Measurements from ENCODE around the gene LIPC.

Gene LIPC

DNA sequence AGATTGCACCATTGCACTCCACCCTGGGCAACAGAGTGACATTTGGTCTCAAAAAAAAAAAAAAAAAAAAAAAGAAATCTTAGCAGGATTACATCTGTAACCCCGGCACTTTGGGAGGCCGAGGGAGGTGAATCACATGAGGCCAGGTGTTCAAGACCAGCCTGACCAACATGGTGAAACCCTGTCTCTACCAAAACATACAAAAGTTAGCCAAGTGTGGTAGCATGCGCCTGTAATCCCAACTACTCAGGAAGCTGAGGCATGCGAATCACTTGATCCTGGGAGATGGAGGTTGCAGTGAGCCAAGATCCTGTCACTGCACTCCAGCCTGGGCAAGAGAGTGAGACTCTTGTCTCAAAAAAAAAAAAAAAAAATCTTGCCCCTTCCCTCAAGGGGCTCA is 40.4 kb downstream of the LIPC start:
- DNase-seq (ENCODE audit: low read depth in 4 of 4, low spot score in 1 of 4) = no peak

DNA sequence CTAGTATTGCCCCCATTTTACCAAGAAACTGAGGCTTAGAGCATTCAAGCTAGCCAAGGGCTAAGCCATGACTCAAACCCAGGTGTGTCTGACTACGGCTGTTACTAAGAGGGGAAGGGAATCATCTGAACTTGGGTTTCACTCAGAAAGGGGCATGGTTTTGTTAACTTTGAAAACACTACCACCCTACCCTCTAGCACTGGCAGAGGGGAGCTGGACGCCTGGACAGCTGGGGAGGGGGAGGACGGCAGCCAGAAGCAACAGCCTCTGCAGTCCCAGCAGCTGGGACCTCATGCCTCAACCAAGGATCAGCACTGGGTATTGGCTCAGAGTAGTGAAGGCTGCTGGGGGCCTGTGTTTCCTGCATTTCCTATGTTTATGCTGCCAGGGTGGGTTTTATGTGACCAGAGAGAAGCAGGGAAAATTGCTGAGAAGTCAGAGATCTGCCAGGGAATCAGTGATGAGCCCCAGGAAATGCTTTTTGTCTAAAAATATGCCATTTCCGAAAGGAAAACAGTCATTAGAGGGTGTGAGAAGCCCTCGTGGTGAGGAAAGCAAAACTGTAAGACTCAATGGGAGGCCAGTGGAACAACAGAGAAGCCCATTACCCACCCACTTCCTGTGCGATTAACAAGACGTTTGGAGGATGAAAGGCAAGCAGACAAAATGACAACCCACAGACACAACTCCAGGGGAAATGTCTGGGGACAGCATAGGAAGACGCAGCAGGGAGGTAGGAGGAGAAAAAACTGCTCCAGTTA is 41.2 kb downstream of the LIPC start:
- no peak for DNase-seq (ENCODE audit: low read depth in 4 of 4, low spot score in 1 of 4)

GRCh38 chr15:58473724-58474123 is 41.9 kb downstream of the LIPC start:
- DNase-seq (ENCODE audit: low read depth in 4 of 4, low spot score in 1 of 4) = no peak

DNA sequence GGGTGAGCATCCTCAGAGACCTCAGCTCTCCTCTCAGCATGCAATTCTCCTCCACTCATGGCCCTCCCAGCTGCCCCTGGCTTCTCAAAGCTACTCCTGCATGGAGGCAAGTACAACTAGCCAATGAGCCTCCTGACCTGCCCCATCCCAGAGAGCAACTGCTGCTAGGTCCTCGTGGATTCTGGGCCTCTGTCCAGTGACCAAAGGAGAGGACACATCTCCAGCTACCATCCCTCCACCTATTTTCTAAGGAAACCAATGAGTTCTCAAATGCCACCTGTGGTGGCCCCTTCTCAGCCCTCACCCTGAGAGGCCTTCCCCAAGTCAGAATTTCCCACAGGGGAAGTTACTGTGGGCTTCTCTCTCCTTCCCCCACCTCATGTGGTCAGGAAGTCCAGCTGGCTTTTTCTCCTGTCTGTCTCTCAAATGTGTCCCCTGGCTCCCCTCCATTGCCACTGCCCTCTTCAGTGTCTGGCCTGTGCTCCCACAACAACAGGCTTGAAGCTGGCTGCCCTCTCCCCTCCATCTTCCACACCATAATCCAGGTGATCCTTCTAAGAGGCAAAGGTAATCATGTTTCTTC is 43.0 kb downstream of the LIPC start:
- no peak for DNase-seq (ENCODE audit: low read depth in 4 of 4, low spot score in 1 of 4)

DNA sequence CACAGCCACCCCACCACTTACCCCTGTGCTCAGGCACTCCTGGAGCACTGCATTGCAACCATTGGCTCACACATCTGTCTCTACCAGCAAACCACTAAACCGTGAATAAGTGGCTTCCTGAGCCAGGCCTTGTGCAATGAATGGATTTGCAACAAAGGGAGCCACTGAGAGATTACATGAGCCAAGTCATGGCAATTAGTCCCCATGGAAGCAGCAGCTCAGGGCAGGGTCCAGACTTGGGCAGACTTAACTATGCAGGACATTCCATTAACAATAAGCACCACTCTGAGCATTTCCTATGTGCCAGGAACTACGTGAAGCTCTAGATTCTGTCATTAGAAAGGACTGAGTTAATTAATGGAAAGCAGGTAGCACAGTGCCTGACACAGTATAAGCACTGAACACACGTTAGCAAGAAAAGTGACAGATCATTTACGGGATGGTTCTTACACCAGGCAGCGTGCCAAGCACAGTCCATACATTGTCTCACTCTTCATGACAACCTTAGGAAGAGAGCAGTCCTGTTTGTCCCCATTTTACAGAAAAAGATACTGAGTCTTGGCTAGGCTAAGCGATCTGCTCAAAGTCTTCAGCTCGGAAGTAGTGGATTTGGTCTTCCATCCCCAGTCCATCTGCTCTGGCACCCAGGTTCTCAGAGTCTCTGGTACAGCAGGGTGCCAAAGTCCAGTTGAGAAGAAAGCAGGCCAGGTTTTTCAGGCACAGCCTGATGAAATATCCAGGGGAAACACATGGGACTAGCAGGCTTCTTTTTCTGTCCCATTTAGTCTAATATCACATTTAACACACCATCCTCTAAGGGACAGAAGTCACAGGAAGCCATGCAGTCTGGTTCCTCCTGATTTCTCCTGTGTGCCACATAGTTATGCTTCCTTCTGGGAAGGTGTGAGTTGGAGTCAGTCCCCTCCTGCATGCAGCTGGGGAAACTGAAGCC is 44.1 kb downstream of the LIPC start:
- DNase-seq (ENCODE audit: low read depth in 4 of 4, low spot score in 1 of 4) = no peak

DNA sequence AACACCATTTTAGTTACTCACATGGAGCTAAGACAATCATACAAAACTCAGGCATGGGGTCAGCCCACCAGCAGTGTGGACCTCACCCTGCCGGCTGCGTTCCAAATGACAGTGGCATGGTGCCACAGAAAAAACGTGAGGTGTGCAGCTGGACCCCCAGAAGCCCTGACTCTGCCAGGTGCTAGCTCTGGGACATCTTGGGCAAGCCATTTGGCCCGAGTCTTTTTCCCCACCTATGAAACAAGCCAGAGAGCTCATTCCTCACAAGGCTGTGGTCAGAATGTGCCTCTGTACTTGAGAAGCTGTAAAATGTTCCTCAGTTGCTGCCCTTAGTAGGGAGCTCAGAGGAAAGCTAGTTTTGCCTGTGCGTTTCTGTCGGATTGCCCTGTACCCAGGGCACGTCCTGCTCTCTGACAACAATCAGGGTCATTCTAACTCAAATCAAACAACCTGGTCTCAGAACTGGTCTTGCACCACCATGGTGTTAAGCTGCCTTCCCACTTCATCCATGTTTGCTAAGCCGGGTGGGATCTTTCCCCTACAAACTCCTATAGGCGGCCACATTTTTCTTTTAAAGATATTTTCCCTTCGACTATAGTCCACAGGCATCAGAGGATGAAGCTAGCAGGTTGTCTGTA is 44.9 kb downstream of the LIPC start:
- no peak for DNase-seq (ENCODE audit: low read depth in 4 of 4, low spot score in 1 of 4)

DNA sequence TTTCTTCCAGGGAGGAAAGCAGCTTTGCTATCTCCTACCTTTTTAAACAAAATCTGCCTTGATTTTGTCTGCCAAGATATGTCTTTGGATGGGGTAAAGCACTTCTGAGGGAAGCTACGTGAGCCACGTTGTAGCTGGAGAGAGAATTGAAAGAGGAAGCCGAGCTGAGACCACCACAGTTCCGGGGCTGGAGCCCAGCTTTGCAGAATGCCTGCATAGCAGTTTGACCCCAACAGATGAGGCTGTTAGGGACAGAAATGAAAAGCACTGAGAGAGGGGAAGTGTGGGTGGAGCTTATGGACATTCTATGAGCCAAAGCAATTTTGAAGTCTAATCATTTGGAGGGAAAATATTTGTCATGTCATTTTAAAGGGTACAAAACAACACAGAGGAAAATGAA is 45.4 kb downstream of the LIPC start:
- DNase-seq (ENCODE audit: low read depth in 4 of 4, low spot score in 1 of 4) = no peak

DNA sequence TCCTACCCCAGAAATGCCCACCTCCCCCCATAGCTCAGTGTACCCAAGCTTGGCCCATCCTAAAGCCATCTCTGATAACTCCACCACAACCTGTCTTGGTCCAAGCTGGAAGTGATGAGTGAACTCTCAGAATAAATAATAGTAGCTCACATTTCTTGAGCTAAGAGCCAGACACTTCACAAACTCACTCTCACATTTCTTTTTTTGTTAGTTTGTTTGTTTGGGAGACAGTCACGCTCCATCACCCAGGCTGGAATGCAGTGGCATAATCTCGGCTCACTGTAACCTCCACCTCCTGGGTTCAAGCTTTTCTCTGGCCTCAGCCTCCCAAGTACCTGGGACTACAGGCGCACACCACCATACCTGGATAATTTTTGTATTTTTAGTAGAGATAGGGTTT is 46.2 kb downstream of the LIPC start:
- DNase-seq (ENCODE audit: low read depth in 4 of 4, low spot score in 1 of 4) = no peak

- DNase-seq (ENCODE audit: low read depth in 4 of 4, low spot score in 1 of 4) = no peak
Observed at GRCh38 chr15:58478579-58478978, 46.8 kb downstream of the LIPC start.

DNA sequence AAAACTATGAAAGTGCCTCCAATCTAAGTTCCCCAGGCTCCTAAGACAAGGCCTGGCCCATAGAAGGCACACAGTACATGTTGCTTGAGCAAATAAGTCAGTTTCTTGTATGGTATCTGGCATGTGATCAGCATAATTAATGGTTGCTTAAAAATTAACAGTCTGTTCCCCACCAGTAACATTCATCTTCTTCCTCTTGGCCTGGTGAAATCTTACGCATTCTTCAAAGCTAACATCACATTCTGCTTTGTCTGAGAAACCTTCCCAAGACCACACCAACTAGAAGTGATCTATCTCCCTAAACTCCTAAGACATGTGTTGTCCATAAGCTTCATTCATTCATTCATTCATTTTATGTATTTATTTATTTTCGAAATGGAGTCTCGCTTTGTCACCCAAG is 48.1 kb downstream of the LIPC start:
- DNase-seq (ENCODE audit: low read depth in 4 of 4, low spot score in 1 of 4) = no peak

DNA sequence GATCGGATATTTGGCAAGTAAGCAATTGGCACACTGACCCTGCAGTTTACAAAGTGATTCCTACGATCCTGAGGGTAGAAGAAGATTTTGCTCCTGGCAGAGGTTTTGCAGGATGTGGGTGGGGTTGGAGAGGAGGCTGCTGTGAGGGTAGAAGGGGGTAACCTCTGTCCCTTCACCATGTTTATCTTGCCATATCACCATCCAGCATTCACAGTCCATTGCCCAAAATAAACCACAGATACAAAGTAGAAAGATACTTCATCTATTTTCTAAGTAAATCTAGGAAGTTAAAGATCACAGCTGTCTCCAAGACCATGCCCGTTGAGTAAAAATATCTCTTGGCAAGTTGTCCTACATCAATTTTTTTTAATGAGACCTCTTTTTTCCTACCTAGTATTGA is 51.6 kb downstream of the LIPC start:
- no peak for DNase-seq (ENCODE audit: low read depth in 4 of 4, low spot score in 1 of 4)

DNA sequence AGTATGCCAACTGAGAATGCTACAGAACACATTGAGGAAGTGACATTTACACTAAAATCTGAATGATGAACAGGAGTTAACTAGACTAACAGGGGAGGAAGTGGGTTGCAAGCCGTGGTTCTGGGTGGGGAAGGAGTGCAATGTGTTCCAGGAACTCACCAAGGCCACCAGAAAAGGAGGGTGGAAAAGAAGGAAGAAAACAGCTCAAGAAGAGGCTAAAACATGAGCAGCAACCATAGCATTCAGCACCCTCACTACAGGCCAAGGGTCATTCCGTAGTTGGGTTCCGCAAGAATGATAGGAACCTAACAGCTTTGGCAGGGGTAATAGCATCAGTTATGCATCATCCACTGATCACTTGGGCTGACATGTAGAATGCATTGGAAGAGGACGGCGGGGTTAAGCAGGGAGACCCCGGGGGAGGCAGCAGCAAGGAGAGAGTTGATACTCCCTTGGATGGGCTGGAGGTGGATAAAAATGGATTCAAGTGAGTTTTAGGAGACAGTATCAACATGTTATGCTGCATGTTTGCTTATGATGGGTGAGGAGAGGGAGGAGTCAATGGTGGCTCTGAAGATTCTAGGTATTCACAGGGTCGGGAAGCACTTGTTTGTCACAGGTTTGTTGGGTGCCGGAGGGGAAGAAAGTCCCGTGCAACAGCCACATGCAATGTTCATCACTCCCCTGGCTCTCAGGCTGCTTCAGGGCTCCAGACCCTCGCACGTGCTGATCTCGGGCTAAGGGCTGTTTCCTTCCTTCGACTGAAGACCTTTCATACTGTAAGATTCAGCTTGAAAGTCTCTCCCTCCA is 53.2 kb downstream of the LIPC start:
- DNase-seq (ENCODE audit: low read depth in 4 of 4, low spot score in 1 of 4) = no peak

- no peak for DNase-seq (ENCODE audit: low read depth in 4 of 4, low spot score in 1 of 4)
Observed at GRCh38 chr15:58486062-58486461, 54.3 kb downstream of the LIPC start.

DNA sequence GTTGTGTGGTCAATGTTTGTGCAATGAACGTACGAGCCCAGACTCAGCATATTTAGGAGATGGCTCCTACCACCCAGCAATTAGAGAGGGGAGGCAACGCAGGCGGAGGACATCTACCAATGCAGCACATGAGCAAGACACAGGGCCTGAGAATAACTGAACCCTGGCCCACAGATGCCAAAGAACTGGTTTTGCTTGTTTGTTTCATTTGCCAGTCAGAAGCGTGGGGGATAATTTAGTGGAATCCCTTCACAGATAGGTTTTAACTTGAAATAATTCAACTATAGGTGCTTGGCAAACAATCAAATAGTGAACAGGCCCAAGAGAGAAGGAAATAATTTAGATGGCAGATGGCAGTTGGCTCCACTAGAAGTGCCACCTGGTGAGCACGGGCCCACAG is 54.8 kb downstream of the LIPC start:
- DNase-seq (ENCODE audit: low read depth in 4 of 4, low spot score in 1 of 4) = no peak

GRCh38 chr15:58487041-58487723 is 55.4 kb downstream of the LIPC start:
- no peak for DNase-seq (ENCODE audit: low read depth in 4 of 4, low spot score in 1 of 4)

GRCh38 chr15:58487724-58488120 is 55.9 kb downstream of the LIPC start:
- DNase-seq (ENCODE audit: low read depth in 4 of 4, low spot score in 1 of 4) = no peak

DNA sequence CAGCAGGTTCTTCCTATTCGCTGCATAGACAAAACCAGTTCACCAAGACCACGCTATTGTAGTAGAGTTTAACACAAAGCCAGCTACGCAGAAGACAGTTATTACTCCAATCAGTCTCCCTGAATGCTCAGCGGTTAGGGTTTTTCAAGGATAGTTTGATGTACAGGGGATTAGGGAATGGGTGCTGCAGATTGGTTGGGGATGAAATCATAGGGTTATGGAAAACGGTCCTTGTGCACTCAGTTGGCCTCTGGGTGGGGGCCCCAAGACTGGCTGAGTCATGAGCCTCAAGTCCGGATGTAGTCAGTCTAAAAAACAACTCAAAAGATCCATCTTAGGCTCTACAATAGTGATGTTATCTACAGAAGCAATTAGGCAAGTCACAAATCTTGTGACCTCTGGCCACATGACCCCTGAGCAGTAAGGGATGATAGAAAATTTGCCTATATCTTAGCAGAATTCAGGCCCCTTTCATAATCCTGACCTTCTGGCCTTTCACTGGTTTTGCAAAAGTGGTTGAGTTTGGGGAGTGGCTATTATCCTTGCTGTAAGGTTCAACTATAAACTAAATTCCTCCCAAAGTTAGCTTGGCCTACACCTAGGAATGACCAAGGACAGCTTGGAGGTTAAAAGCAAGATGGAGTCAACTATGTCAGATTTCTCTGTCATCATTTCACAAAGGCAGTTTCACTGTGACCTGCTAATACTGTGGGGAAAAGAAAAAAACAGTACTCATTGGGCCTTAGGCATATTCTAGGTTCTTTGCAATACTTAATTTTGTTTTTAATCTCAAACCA is 57.7 kb downstream of the LIPC start:
- DNase-seq (ENCODE audit: low read depth in 4 of 4, low spot score in 1 of 4) = no peak

- no peak for DNase-seq (ENCODE audit: low read depth in 4 of 4, low spot score in 1 of 4)
Observed at GRCh38 chr15:58490086-58490887, 58.5 kb downstream of the LIPC start.
